ENCODE data around the gene HCFC1.

Gene HCFC1

GRCh38 chrX:153971450-153972367 is at the start of gene HCFC1:
TSS of gene HCFC1 (minus strand) at chrX:153971818. CDS start at chrX:153970840, 978 bp downstream.
- peak; percentile 86 to 88 for DNase-seq

- peak; percentile 26 to 41 for DNase-seq
These were observed 49.6 kb upstream of the HCFC1 start for GRCh38 chrX:154021131-154021611.

GRCh38 chrX:154020536-154021115 is 49.0 kb upstream of the HCFC1 start:
- peak in 1 of 2 donors; percentile 13 for DNase-seq

GRCh38 chrX:154019633-154020528 is 48.3 kb upstream of the HCFC1 start, which contains the start of gene IRAK1:
TSS of gene IRAK1 (minus strand) at chrX:154019902. CDS start at chrX:154019812, 90 bp downstream.
- DNase-seq: peak; percentile 59 to 63

GRCh38 chrX:154019061-154019621 is 47.5 kb upstream of the HCFC1 start:
- peak; percentile 34 for DNase-seq

GRCh38 chrX:154018518-154019060 is 47.0 kb upstream of the HCFC1 start:
- no peak for DNase-seq

GRCh38 chrX:154017766-154018517 is 46.3 kb upstream of the HCFC1 start:
- DNase-seq: no peak

GRCh38 chrX:154016366-154017076 is 44.9 kb upstream of the HCFC1 start:
- no peak for DNase-seq

GRCh38 chrX:154015581-154016264 is 44.1 kb upstream of the HCFC1 start:
- DNase-seq: no peak

- no peak for DNase-seq
These were observed 43.1 kb upstream of the HCFC1 start for GRCh38 chrX:154014429-154015380.

GRCh38 chrX:154013614-154014360 is 42.2 kb upstream of the HCFC1 start:
- DNase-seq: peak; percentile 48 to 54

- no peak for DNase-seq
These were observed 41.4 kb upstream of the HCFC1 start for GRCh38 chrX:154013001-154013421.

GRCh38 chrX:154012336-154012991 is 40.8 kb upstream of the HCFC1 start:
- DNase-seq: no peak

GRCh38 chrX:154011376-154012335 is 40.0 kb upstream of the HCFC1 start:
- no peak for DNase-seq

- DNase-seq: no peak
These were observed 38.9 kb upstream of the HCFC1 start for GRCh38 chrX:154010330-154011087.

Measured in stimulated activated CD4-positive, alpha-beta T cell treated with anti-CD3 and anti-CD28 coated beads, Interleukin-2, amount 100 ng/mL, for 24 hours (primary cell).